HG02970 (cell line): ENCODE measurements around the gene CPNE6.

ENCODE experiments used
- ATAC-seq: cut with Tn5 transposase; IDR thresholded peaks from one replicate; pipeline ENCODE4 v1.9.1; 2021; ENCODE audit warnings: mild to moderate bottlenecking, moderate library complexity, moderate number of reproducible peaks; ENCODE audit not compliant: unreplicated experiment, low FRiP score

CPNE6 gene

DNA sequence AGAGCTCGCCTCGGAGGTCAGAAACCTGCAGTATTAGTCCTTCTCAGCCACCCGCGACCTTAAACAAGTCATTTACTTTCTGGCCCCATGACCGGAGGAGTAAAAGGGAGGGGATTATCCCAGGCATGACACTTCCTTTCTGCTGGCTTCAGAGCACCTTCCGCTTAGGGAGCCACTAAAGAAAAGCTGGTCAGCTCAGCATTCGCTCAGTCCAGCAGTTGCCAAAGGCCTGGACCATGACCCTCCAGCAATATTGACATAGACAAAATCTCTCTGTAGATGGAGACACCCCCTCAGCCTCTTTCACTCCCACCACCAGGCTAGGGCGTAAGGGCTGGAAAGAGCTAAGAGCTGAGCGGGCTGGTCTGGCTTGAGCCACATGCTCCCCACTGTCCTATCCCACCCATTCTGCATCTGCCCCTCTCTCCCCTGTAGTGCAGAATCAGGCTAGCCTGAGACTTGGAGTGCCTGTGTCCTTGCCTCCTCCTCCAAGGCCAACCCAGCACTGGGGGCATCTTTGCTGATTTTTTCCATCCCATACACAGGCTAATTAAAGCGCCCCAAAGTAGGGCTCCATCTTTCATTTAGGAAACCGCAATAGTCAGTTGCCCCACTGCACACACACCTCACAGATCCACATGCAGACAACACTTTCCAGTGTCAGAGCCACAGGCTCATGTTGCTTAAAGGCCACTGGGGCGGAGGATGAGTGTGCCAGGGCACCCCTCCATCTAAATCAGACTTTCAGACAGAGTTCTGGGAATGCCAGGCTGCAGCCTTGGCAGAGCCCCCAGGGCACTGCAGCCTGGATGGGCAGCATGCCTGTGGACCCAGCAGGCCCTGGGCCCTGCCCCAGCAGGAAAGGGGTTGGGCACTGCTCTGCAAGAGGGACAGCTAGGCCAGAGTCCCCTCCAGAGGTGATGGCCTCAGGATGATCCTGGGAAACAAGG, 4.0 kb upstream of the CPNE6 start:
- ATAC-seq, result no peak

DNA sequence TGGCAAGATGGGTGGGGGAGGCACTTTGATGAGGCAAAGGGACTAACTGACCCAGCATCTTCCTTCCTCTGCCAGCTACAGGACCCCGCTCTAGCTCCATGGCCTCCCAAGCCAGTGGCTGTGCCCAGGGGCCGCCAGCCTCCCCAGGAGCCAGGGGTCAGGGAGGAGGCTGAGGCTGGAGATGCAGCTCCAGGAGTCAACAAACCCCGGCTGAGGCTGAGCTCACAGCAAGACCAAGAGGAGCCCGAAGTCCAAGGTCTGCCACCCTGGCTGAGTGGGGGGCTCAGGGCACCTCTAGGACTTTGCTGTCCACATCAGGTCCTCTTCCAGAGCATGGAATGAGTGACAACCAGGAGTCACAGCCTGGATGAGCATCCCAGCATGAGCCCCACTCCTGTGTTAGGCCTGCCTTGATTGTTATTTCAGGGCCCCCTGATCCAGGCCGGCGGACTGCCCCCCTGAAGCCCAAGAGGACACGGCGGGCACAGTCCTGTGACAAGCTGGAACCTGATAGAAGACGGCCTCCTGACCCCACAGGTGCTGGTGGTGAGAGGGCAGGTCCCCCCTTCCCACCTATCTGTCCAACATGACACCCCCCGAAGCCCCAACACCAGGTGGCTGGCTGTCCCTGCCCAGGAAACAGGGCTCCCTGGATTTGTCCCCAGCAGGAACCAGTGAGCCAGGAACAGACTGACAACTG, 2.5 kb upstream of the CPNE6 start:
- ATAC-seq, result no peak

DNA sequence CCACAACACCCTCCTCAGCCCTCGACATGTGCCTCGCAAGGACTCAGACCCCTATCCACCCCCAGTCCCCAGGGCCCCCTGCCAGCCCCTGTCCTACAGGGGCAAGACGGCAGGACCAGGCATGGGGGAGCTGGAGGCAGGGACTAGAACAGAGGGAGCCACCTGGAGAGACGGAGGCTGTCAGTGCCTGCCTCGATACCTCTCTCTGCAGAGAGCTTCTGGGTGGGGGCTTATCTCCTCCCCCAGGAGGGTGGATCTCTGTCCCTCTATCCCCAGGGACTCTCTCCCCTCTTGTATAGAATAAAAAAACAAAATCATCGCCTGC, 2.0 kb upstream of the CPNE6 start:
- no peak for ATAC-seq

- no peak for ATAC-seq
Observed at GRCh38 chr14:24070285-24071143, 848 bp upstream of the CPNE6 start.

DNA sequence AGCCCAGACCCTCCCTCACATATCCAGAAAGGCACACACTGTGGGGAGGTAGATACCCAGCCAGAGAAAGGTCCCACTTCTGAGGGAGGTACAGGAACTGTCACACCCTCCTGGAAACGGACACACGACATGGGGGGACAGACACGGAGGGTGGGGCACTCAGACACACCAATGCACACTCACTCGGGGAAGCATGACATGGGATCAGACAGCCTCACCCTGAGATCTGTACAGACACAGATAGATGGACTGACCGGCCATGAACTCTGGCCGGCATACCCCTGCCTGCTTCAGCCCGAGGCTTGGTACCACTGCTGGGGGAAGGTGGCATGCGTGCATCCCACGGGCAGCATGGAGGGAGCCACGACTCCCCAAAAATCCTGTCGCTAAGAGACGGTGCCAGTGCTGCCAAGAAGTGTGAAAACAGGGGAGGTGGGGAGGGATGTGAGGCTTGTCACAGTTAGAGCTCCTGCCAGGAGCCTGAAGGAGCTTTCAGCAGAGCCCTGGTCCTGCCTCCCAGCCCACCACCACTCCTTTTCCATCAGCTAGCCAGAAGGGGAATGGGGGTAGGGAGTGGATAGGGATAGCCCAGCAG, 571 bp downstream of the CPNE6 start:
- no peak for ATAC-seq

DNA sequence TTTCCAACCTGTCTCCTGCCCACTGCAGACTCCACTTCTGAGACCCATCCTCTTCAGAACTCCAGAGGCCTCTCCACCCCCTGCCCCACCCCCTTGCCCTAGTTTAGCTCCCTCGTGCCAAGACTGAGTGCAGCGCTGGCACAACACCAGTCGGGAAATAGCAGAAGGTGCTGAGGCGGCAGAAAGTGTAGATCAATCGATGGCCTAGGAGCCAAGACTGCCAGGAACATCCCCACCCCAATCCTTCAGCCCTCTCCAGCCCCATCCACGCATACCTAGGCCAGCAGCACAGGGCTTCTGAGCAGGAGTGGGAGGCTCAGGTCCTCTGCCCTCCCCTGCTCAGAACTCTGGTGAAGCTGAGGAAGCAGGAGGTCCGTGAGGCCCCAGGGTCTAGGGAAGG, 1.1 kb downstream of the CPNE6 start:
- ATAC-seq, result no peak

DNA sequence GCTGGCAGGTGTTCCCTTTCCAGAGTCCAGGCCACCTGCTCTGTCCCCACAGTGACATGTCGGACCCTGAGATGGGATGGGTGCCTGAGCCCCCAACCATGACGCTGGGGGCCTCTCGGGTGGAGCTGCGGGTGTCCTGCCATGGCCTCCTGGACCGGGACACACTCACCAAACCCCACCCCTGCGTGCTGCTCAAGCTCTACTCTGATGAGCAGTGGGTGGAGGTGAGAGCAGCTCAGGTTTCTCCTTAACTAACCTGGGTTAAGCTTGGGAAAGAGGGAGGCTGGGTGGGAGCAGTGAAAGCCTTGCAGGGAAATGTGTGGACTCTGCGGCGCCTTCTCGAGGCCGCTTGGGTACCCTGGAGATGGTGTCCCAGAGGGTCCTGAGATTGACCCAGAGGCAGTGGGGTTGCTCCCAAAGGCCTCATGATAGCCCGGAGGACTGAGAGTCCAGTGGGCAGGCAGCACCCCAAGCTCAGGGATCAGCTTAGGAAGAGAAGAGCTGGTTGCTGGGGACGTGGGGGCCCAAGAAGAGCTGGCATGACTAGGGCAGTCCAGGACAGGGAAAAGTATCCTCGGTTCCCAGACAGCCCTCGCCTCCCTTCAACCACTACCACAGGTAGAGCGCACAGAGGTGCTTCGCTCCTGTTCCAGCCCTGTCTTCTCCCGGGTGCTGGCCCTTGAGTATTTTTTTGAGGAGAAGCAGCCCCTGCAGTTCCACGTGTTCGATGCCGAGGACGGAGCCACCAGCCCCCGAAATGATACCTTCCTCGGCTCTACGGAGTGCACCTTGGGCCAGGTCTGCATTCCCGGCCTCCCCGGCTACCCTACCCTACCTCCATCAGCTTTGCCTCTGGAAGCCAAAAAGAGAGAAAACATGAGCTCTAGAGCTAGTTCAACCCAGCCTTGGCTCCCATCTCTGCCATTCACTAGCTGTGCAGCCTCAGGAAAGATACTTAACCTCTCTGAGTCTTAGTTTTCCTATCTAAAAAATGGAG, 1.8 kb downstream of the CPNE6 start:
- no peak for ATAC-seq

DNA sequence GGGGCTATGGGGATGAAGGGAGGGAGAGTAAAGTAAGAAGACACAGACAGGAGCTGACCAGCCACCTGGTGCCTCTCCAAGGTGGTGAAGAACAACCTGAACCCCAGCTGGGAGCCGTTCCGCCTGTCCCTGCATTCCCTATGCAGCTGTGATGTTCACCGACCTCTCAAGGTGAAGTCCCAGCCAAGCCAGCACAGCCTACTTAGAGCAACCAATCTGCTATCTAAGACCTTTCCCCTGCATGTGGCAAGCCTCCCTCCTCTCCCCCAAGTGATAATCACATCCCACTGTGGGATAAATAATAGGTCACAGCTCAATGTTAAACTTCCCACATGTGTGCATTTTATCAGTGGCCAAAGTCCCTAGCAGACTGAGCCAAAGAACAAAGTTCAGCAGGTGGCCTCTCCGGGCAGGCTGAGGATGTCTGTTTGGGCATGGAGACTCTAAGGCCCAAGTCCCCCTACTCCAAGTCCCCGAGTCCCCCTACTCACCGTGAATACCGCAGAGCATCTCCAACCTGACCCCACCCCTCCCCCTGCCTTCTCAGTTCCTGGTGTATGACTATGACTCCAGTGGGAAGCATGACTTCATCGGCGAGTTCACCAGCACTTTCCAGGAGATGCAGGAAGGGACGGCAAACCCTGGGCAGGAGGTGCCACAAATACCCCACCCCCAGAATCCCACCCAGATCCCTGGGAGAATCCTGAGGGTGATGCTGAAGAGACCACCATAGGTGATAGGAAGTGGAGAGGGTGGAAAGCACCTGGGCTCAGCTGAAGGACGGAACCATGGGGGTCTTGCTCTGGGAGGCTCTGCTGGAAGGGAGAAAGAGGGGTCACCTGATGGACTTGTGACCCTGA, 3.5 kb downstream of the CPNE6 start:
- ATAC-seq, result no peak

DNA sequence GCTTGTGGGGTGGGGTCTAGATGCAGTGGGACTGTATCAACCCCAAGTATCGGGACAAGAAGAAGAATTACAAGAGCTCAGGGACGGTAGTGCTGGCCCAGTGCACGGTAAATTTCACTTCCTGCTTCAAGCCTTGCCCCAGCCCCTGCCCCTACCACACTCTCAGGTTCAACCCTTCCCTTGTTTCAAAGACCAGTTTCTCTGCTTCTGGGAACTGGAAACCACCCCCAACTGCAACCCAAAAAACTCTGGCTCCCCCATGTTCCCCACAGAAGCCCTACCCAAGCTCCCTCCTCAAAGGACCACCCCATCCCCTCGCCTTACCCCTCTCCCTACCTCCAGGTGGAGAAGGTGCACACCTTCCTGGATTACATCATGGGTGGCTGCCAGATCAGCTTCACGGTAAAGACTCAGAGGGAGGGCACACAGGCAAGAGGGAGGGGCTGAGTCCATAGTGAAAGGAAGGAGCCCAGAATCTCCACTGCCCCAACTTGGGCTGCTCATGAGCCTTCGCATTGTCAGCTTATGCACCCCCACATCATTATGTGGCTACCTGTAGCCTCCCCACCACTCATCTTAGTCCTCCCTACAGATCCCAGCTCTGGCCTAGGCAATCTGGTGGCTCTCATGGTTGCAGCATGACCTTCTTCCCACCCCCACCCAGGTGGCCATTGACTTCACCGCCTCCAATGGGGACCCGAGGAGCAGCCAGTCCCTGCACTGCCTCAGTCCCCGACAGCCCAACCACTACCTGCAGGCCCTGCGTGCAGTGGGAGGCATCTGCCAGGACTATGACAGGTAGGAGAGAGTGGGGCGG, 4.3 kb downstream of the CPNE6 start:
- no peak for ATAC-seq

DNA sequence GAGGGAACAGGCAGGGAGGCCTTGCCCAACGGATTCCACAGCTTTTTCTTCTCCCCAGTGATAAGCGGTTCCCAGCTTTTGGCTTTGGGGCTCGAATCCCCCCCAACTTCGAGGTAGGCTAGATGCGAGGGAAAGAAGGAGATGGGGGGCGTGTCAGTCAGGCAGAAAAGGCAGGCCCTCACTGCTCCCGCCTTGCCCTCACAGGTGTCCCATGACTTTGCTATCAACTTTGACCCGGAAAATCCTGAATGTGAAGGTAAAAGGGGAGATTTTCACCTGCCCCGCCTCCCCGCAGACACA, 4.9 kb downstream of the CPNE6 start:
- no peak for ATAC-seq

DNA sequence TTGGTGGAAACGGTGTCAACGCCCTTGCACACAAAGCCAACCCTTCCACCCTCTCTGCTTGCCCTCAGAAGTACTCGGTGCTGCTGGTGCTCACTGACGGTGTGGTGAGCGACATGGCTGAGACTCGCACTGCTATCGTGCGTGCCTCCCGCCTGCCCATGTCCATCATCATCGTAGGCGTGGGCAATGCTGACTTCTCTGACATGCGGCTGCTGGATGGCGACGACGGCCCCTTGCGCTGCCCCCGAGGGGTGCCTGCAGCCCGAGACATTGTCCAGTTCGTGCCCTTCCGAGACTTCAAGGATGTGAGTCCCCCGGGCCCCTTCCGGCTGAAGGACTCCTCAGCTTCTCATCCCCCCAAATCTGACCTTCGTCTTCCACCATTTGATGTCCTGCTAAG, 5.7 kb downstream of the CPNE6 start:
- no peak for ATAC-seq

GRCh38 chr14:24078146-24078545, 6.8 kb downstream of the CPNE6 start:
- ATAC-seq, result no peak

DNA sequence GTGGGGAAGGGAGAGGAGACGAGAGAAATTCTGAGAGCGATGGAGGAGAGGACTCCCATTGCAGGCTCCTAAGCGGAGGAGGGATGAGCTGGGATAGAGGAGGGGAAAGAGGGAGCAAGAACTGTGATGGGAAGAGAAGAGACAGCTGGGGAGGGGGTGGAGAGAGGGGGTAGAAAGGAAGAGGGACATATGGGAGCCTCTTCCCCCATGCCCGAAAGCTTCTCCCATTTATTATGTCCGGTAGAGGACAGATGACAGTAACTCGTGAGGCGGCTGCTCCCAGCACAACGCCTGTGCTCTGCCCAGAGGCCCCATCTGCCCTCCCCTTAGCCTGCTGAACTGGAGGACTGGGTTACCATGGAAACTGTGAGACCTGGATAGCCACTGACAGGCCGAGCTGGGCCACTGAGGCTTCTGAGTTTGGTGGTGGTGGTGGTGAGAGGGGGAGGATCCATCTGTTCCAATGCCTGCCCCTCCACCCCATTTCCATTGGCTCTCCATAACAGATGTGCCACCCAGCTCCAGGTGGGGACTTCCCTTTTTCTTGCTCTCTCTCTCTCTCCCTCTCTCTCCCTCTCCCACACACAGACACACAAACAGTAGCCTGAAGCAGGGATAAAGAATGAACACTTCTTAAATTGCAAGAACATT, 8.3 kb downstream of the CPNE6 start:
- no peak for ATAC-seq

DNA sequence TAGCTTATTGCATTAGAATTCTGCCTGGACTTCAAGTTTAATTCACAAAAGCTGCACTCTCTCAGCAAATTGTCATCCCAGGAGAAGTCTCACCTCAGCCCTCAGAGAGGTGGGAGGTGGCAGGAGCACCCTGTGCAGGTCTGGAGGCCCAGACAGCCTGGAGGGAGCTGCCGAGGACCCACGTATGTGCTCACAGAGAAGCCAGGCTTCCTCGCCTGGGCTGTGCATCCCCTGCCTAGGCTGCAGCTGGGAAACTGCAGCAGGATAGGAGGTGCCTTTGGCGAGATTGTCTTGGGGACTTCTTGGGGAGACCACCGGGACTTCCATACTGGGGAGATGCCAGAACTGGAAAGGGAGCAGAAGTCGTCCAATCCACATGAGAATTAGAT, 8.8 kb downstream of the CPNE6 start:
- no peak for ATAC-seq

DNA sequence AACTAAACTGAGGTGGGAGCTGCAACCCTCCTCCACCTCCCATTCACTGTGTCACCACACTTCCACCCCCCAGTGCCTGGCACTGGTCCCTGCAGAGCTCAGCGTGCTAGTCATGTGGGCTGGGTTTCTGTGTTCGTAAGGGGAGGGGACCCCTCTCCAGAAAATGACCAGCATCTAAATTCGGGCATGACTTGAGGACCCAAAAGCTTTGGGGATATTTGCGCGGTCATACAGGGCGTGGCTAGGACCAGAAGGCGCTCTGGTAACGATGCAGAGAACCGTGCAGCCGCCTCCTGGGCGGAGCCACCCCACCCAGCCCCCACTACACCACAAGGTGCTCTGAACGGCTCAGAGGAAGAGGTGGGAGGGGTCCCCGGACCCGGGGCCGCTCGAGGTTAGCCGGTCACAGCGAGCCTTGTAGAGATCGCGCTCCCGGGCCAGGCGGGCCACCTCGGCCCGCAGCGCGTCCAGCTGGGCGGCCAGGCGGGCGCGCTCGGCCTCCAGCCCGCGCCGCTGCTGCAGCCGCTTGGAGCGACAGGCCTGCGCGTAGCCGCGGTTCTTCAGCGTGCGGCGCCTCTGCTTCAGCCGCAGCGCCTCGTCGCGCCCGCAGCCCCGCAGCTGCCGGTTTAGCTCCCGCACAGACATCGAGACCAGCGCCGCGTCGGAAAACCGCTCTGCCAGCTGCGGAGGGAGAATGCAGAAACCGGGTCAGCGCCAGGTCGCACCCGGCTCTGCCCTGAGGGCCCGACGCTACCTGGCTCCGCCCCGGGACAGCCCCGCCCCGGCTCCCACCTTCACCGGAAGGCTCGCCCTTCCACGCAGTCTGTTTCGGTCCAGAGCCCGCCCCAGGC, 9.8 kb downstream of the CPNE6 start:
- ATAC-seq, result peak; percentile 62

DNA sequence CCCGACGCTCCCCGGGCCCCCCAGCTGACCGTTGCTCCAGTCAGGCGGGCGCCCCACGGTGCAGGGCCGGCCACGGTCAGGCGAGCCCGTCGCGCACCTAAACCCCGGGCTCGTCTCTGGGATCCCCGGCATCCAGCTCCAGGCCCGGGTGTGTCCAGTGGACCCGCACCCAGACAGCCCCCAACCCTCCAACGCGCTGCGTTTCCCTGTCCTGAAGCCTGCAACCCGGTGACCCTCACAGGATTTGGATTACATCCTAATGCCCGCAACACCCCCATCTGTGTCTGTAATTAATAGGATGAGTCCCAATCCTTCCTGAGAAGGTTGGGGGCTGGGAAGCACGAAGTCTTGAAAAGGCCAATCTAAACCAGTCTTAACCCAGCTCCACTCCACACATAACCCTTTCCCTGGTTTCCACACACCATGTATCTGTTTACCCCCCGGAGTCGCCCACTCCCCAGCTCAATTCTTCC, 10.4 kb downstream of the CPNE6 start:
- no peak for ATAC-seq
